Fibroblast of lung (primary cell): ENCODE results near the gene STARD13.

Experiments
- CTCF ChIP-seq, 2 donors: IDR thresholded peaks in 1 of 2; conservative IDR thresholded peaks in 1 of 2; 1 replicate in 1 of 2; 2 replicates in 1 of 2; pipeline ENCODE4 v1.5.1; 2011 to 2012; ENCODE audit warnings: low read length in 2 of 2, control low read depth in 1 of 2, inconsistent platforms in 1 of 2, low read depth in 1 of 2, mild to moderate bottlenecking in 1 of 2
- EZH2 ChIP-seq: IDR thresholded peaks from 2 replicates; pipeline ENCODE4 v1.5.1; 2012; ENCODE audit warnings: low read length, control low read depth, mild to moderate bottlenecking; ENCODE audit errors: missing control alignments

- TF ChIP-seq CTCF (conservative IDR thresholded peaks at IDR 0.05 in 1 of 2, IDR thresholded peaks at IDR 0.05 in 1 of 2; ENCODE audit: low read depth in 1 of 2, low read length in 2 of 2) (no peak), EZH2 (no peak)
These were observed 41.2 kb downstream of the STARD13 start for GRCh38 chr13:33244210-33244906.
